ENCODE data around the gene GPSM3.
"Not testable (repeated sequence)": the region's sequence is repeated elsewhere in the genome, so short reads cannot be mapped to it uniquely, and the experiment has no call there.

GPSM3 gene

DNA sequence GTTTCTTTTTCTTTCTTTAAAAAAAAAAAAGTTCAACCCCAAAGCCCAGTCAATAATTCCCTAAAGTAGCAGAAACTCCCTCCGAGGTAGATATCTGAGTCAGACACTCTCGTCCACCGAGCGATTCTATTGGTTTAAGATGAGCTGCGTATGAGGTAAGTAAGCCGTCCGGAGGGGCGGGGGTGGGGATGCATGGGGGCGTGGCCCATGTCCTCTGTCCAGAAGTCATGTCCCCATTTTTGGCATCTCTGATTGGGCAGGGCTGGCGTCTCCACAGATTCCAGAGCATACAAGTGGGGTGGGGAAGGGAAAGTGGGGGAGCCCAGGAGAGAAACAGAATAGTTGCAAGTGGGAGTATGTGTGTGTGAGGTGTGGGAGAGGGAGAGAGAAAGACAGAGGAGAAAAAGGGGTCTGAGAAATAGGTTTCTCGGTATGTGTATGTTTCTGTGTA is 6.7 kb downstream of the GPSM3 start:
- H3K4me3 Mint-ChIP-seq, result not testable (repeated sequence)

DNA sequence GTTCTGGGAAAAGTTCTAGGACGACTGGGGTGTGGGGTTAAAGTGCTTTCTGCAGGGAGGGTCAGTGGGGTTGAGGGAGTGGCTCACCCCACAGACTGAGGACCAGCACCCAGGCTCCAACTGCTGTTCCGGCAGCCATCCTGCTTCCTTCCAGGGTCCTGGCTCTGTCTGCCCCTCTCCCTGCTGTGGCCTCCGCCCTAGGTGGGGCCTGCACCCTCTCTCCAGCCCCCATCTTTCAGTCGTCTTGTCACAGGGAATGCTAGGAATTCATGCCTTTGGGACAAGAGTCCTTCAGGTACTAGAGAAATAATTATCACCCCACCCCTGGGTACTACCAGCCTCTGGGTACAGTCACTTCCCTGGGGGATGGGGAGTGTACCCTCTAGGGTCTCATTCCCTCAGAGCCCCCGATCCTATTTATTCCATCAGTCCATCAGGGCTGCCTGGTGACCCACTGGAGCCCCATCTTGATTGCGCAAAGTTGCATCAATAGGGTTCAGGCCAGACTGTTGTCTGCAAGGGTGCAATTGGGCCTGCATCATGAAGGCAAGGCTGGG is 8.3 kb downstream of the GPSM3 start, which contains the start of gene AGER:
Gene AGER (minus strand): TSS at position 170 of the 557 bp plus-strand sequence. CDS start 31 bp downstream, at position 139.
- H3K4me1 Mint-ChIP-seq (ENCODE audit: low read depth), result peaks cover 72% of the 10 kb centered on the region
- no peaks in the 10 kb centered on the region for H3K9me3 Mint-ChIP-seq
- no peaks in the 10 kb centered on the region for H3K27me3 Mint-ChIP-seq
- H3K36me3 Mint-ChIP-seq (ENCODE audit: low read depth), result peaks cover 63% of the 10 kb centered on the region
- H3K4me3 Mint-ChIP-seq, result no peak within 1 kb of the TSS
- peak within 1 kb of the TSS; percentile 51 for H3K27ac Mint-ChIP-seq

More for the DNA sequence above, 6.7 kb downstream of the GPSM3 start:
- Mint-ChIP-seq H3K36me3 (ENCODE audit: low read depth) (peaks cover 52% of the 10 kb centered on the region), H3K27ac (peak overlapping the region; percentile 90), H3K4me1 (ENCODE audit: low read depth) (peaks cover 58% of the 10 kb centered on the region)
- H3K9me3 Mint-ChIP-seq, H3K27me3 Mint-ChIP-seq: not testable (repeated sequence)

DNA sequence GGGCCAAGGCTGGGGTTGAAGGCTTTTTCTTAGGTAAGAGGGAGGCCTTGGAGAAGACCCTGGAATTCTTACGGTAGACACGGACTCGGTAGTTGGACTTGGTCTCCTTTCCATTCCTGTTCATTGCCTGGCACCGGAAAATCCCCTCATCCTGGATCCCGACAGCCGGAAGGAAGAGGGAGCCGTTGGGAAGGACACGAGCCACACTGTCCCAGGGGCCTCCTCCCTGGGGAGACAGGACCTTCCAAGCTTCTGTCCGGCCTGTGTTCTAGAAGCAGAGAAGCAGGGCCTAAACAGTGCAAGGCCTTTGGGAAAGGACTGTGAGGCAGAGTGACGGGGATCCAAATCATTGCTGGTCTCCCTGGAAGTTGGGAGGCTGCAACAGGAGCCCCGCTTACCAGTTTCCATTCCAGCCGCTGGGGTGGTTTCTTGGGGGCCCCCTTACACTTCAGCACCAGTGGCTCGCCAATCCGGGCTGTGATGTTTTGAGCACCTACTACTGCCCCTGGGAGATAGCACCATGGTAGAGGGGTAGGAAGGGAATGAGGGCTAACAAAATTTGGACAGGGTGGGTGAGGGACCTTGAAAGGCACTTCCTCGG is 8.9 kb downstream of the GPSM3 start:
- Mint-ChIP-seq H3K9me3 (no peaks in the 10 kb centered on the region), H3K4me1 (ENCODE audit: low read depth) (peaks cover 71% of the 10 kb centered on the region), H3K27me3 (no peaks in the 10 kb centered on the region), H3K36me3 (ENCODE audit: low read depth) (peaks cover 63% of the 10 kb centered on the region), H3K27ac (peak overlapping the region; percentile 40), H3K4me3 (no peak overlapping the region)

DNA sequence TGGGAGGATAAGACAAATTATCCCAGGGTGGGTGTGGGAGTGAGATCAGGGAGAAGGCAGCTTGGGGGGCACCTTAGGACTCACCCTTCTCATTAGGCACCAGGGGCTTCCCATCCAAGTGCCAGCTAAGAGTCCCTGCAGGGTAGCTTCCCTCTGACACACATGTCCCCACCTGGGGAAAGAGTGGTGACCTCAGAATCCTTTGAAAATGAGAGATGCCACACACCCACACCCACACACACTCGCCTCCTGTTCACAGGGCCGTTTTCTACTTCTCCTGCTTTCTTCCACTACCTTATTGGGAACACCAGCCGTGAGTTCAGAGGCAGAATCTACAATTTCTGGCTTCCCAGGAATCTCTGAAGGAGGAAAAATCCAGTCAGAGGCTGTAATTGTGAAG is 9.4 kb downstream of the GPSM3 start:
- H3K4me1 Mint-ChIP-seq (ENCODE audit: low read depth), result peaks cover 70% of the 10 kb centered on the region
- no peaks in the 10 kb centered on the region for H3K27me3 Mint-ChIP-seq
- H3K9me3 Mint-ChIP-seq, result no peaks in the 10 kb centered on the region
- peak overlapping the region; percentile 51 for H3K27ac Mint-ChIP-seq
- H3K36me3 Mint-ChIP-seq (ENCODE audit: low read depth), result peaks cover 61% of the 10 kb centered on the region
- no peak overlapping the region for H3K4me3 Mint-ChIP-seq

DNA sequence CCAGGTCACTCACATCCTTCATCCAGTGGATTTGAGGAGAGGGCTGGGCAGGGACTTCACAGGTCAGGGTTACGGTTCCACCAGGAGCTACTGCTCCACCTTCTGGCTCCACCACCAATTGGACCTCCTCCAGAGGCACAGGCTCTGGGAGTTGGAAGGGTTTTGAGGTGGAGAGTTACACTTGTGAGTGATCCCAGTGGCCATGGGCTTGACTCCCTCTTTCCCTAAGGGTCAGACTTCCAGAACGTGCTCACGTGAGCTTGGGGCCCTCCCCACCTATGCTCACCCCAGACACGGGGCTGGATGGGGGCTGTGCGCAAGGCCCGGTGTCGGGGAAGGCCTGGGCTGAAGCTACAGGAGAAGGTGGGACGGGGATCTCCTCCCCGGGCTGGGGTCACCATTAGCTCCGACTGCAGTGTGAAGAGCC is 9.9 kb downstream of the GPSM3 start:
- Mint-ChIP-seq H3K27ac (peak overlapping the region; percentile 51), H3K9me3 (no peaks in the 10 kb centered on the region), H3K4me1 (ENCODE audit: low read depth) (peaks cover 70% of the 10 kb centered on the region), H3K4me3 (no peak overlapping the region), H3K36me3 (ENCODE audit: low read depth) (peaks cover 59% of the 10 kb centered on the region), H3K27me3 (no peaks in the 10 kb centered on the region)

DNA sequence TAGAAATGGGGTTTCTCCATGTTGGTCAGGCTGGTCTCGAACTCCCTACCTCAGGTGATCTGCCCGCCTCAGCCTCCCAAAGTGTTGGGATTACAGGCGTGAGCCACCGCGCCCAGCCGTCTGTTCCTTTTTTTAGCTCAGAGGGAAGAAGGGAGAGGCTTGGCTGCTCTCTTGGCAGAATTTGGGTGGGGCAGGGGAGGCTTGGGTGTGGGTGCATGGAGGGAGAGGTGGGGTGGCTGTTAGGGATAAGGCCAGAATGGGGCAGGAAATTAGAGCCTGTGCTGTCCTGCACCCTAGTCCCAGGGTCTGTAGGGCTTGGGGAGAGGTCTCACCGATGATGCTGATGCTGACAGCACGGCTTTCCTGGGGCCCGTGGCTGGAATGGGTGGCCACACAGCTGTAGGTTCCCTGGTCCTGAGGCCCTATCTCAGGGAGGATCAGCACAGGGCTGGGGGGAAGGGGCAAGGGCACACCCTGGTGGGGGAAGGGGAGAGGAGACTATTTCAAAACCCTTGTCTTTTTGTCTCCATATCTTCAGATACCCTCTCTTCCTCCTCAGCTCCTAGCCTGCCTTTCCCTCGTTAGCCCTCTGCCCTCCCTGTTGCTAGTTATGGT is 10.4 kb downstream of the GPSM3 start:
- peaks cover 70% of the 10 kb centered on the region for H3K4me1 Mint-ChIP-seq (ENCODE audit: low read depth)
- no peaks in the 10 kb centered on the region for H3K9me3 Mint-ChIP-seq
- no peak overlapping the region for H3K27ac Mint-ChIP-seq
- no peak overlapping the region for H3K4me3 Mint-ChIP-seq
- H3K36me3 Mint-ChIP-seq (ENCODE audit: low read depth), result peaks cover 53% of the 10 kb centered on the region
- H3K27me3 Mint-ChIP-seq, result no peaks in the 10 kb centered on the region

DNA sequence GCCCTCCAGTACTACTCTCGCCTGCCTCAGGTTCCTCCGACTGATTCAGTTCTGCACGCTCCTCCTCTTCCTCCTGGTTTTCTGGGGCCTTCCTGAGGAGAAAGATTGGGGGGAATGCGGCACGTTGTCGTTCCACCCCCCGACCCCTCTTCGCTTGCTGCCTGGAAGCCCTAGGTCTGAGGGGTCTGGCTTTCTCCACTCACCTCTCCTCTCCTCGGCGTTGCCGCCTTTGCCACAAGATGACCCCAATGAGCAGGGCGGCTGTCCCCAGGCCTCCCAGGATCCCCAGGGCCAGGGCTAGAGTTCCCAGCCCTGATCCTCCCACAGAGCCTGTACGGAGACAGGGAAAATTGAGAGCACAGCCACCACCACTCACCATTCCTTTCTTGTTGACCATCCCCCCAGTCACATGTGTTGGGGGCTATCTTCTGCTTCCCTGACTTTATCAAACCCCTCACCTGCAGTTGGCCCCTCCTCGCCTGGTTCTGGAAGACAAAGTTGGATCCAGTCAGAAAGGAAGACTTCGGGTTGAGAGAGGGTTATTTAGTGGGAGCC is 11.2 kb downstream of the GPSM3 start:
- Mint-ChIP-seq H3K9me3 (no peaks in the 10 kb centered on the region), H3K4me1 (ENCODE audit: low read depth) (peaks cover 70% of the 10 kb centered on the region), H3K27me3 (no peaks in the 10 kb centered on the region), H3K27ac (peak overlapping the region; percentile 96), H3K4me3 (no peak overlapping the region), H3K36me3 (ENCODE audit: low read depth) (peaks cover 45% of the 10 kb centered on the region)

DNA sequence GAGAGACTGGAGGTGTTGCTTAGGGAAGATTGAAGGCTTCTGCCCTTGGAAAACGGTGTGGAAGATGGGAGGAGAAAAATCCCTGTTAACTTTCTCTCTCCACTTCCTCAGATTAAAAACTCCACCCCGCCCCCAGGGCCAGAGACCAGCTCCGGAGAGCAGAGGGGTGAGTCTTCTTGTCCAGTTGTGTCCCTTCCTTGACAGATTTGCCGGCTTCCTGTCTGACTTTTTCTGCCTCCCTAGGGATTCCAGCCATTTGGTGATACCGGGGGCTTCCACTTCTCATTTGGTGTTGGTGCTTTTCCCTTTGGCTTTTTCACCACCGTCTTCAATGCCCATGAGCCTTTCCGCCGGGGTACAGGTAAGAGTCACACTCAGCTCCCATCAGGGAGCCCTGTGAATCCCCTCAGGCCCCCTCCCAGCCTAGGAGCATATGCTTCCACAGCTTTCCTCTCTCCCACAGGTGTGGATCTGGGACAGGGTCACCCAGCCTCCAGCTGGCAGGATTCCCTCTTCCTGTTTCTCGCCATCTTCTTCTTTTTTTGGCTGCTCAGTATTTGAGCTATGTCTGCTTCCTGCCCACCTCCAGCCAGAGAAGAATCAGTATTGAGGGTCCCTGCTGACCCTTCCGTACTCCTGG is 12.6 kb downstream of the GPSM3 start:
- Mint-ChIP-seq H3K9me3 (no peaks in the 10 kb centered on the region), H3K27me3 (no peaks in the 10 kb centered on the region), H3K36me3 (ENCODE audit: low read depth) (peaks cover 37% of the 10 kb centered on the region), H3K4me1 (ENCODE audit: low read depth) (peaks cover 68% of the 10 kb centered on the region), H3K27ac (peak overlapping the region; percentile 96), H3K4me3 (peak overlapping the region; percentile 96)

DNA sequence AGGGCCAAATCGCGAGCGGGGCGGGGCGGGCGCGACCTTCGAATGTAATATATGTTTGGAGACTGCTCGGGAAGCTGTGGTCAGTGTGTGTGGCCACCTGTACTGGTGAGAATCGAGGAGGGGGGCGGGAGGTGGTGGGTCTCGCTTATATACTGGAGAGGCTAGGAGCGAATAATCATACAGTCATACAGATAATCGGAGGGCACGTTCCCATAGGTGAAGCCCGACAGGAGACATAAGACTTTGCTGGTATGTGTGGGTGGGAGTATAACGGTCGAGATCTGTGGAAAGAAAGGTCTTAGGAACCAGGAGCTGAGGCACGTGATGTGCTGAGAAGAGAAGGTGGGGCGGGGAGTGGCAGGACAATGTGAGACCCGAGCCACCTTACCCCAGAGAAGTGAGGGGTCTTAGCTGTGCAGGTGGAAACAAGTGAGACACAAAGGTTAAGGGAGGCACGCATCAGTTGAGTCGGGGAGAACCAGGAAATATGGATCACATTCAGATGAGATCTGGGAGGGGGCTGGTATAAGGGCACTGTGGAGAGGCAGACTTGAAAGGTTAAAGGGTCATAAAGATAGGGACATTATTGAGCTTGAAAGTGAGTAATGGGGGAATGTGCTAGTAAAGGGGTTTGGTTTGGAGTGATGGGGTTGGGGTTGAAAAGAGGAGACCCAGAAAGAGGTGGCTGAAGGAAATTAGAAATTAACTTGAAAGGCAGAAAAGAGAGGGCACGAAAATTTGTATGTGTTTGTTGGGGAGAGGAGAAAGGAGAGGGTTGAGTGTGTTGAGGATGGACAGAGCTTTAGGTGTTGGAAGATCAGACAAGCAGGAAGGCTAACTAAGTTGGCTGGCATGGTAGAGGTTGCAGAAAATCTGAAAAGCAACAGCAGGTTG is 13.6 kb downstream of the GPSM3 start:
- Mint-ChIP-seq H3K27ac (peak overlapping the region; percentile 96), H3K9me3 (no peaks in the 10 kb centered on the region), H3K36me3 (ENCODE audit: low read depth) (peaks cover 37% of the 10 kb centered on the region), H3K4me3 (peak overlapping the region; percentile 96), H3K27me3 (no peaks in the 10 kb centered on the region), H3K4me1 (ENCODE audit: low read depth) (peaks cover 78% of the 10 kb centered on the region)

DNA sequence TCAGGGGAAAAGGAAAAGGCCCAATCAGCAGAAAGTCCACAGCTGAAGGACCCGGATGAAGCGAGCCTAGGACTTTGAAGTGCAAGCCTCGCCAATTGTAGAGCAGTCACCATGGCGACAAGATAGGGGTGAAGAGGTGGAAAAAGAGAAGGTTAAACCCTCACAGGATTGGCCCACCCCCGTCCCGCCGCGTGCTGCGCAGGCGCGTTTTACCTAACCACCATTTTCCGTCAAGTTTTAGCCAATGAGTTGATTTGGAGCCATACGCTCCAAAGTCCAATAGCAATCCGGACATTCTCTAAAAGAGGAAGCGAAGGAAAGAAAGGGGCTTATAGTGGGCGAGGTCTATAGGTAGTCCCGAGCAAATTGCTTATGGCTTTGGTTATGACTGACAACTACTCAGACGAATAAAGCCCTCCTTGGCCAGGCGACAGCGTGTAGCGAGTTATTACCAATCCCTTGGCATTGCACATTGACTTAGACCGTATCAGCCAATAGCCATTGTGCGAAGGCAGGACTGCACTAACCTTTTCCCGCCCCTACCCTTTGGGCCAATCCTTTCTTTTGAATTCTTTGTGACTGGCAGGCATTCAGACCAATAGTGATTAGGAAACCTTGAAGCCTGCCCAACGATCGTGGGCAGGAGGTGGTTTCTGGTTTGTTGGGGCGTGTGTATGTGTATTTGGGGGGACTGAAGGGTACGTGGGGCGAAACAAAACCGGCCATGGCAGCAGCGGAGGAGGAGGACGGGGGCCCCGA is 14.5 kb downstream of the GPSM3 start, which contains the start of gene RNF5:
Gene RNF5 (plus strand): TSS at position 618 of the 759 bp plus-strand sequence. CDS start 107 bp downstream, at position 725.
- Mint-ChIP-seq H3K27me3 (no peaks in the 10 kb centered on the region), H3K36me3 (ENCODE audit: low read depth) (peaks cover 31% of the 10 kb centered on the region), H3K4me1 (ENCODE audit: low read depth) (peaks cover 78% of the 10 kb centered on the region), H3K27ac (peak within 1 kb of the TSS; percentile 96), H3K4me3 (peak within 1 kb of the TSS; percentile 96), H3K9me3 (no peaks in the 10 kb centered on the region)

DNA sequence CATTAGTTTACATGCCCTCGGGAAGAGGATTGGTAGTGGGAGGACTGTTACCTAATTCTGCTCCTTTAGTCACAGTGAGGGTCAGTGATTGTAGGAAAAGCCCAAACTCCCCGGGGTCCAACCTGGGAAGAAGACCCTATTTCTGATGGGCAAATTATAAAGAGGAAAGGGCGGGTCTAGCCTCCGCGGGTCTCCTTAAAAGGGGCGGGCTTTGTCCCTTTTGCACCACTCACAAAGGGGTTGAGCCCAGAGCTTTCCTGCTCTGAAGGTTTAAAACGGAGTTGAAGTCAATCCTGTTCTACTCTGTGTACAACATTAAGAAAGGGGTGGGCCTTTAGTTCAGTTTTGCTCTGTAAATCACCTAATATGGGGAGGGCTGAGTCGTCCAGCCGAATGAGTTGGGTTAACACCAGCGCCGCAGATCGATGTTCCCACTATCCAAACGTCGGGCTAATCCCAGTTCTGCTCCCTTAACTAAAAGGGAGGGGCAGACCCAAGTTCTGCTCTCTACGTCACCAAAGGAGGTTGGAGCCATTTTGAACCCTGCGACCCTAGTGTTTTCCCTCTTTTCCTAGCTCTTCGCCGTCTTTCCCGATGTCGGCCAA is 15.2 kb downstream of the GPSM3 start:
- Mint-ChIP-seq H3K4me1 (ENCODE audit: low read depth) (peaks cover 77% of the 10 kb centered on the region), H3K9me3 (no peaks in the 10 kb centered on the region), H3K27me3 (no peaks in the 10 kb centered on the region), H3K27ac (peak overlapping the region; percentile 96), H3K36me3 (ENCODE audit: low read depth) (peaks cover 26% of the 10 kb centered on the region), H3K4me3 (peak overlapping the region; percentile 96)

DNA sequence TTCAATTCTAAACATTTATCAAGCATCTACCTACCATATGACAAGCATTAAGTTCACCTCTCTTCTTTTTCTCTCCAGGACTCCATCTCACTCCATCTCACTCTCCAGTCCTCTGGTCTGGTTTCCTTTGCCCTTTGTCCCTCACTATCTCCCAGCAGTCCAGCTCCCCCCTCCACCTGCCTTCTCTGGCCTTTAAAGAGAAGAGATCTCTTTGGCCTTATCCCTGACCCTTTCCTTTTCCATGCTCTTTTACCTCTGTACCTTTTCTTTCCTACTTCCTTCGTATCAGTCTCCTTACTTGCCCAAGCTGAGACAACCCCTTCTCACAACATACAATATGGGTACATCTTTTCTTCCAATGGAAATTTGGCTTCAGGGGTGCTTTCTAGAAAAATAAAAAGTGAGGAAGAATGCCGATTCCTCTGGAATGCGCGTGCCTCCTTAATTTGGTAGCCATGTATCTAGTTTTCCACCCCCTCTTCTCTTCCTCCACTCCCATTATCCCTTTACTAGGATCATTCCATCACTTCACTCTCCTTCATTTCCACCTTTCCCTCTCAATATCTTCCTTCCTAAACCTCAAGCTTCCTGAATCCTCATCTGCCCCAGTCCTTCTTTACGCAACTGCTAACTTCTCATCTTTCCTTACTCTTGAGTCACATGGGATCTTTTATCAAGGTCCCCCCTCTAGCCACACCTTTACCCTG is 15.8 kb downstream of the GPSM3 start:
- H3K27ac Mint-ChIP-seq, result peak overlapping the region; percentile 96
- no peaks in the 10 kb centered on the region for H3K27me3 Mint-ChIP-seq
- H3K9me3 Mint-ChIP-seq, result no peaks in the 10 kb centered on the region
- H3K4me3 Mint-ChIP-seq, result peak overlapping the region; percentile 96
- peaks cover 77% of the 10 kb centered on the region for H3K4me1 Mint-ChIP-seq (ENCODE audit: low read depth)
- peaks cover 25% of the 10 kb centered on the region for H3K36me3 Mint-ChIP-seq (ENCODE audit: low read depth)

All from stimulated activated naive CD8-positive, alpha-beta T cell treated with anti-CD3 and anti-CD28 coated beads, Interleukin-15, Interleukin-2, amounts not matched to agents 100 ng/mL and 50 ng/mL, for 24 hours (primary cell).